Endothelial cell of umbilical vein (primary cell): Measurements from ENCODE around the gene ZNF672. TPM values are rescaled to one million over a fixed set of nuclear protein-coding genes. Genes with fewer than 3 reads are reported as not detected.

Source experiments
- BruUV-seq: library from RNA; stranded (reverse); fragments of 400-500 nt; replicated peaks from 2 replicates; lab custom pipeline; 2021; lab: Mats Ljungman, UMichigan
- CTCF ChIA-PET: fragments of 300-600, 350-600 bp; sonication (Branson Sonifier 250); formaldehyde crosslinking; loops from one replicate; lab custom pipeline; 2021; ENCODE audit warnings: antibody characterized with exemption, inconsistent platforms; lab: Charles Lee
- POLR2A ChIA-PET: fragments of 300-600, 350-600 bp; sonication (Branson Sonifier 250); formaldehyde crosslinking; loops from one replicate; lab custom pipeline; 2021; ENCODE audit warnings: antibody characterized with exemption, inconsistent platforms; lab: Charles Lee
- DNase-seq: peaks from one replicate; pipeline ENCODE4 v3.0.0-alpha.2; 2011; ENCODE audit warnings: low read depth, low spot score
- FAIRE-seq: peaks from 2 replicates; lab custom pipeline; 2011; peaks lifted over from hg19 to GRCh38; lab: Jason Lieb, UNC
- H2AFZ ChIP-seq: 2 replicates; pipeline ENCODE4 v1.6.0; 2012; ENCODE audit warnings: low read depth, low read length, control low read depth, inconsistent platforms
- H3K27ac ChIP-seq: 2 replicates; pipeline ENCODE4 v1.5.1; 2011; ENCODE audit warnings: low read depth, mild to moderate bottlenecking, control low read depth, low read length, moderate library complexity; ENCODE audit not compliant: insufficient read depth
- H3K27me3 ChIP-seq, 2 experiments: 2 replicates each; pipeline versions ENCODE4 v1.6.0 to v1.6.1; 2011; ENCODE audit warnings: low read length in 2 of 2, mixed read lengths in 1 of 2; ENCODE audit not compliant: control insufficient read depth in 2 of 2, insufficient read depth in 2 of 2
- H3K36me3 ChIP-seq, 2 experiments: 2 replicates in 1 of 2; 3 replicates in 1 of 2; pipeline ENCODE4 v1.5.1; 2011; ENCODE audit warnings: low read length in 2 of 2, mild to moderate bottlenecking in 1 of 2, moderate library complexity in 1 of 2; ENCODE audit not compliant: control insufficient read depth in 2 of 2, insufficient read depth in 2 of 2; ENCODE audit errors: extremely low read depth in 1 of 2
- H3K4me1 ChIP-seq: 3 replicates; pipeline ENCODE4 v1.5.1; 2011; ENCODE audit warnings: mild to moderate bottlenecking, low read length; ENCODE audit not compliant: control insufficient read depth, insufficient read depth; ENCODE audit errors: extremely low read depth
- H3K4me2 ChIP-seq: 2 replicates; pipeline ENCODE4 v1.6.1; 2011; ENCODE audit warnings: low read length, control low read depth, mixed read lengths; ENCODE audit not compliant: insufficient read depth
- H3K4me3 ChIP-seq, 3 experiments: fragments of 200-600 bp in 1 of 3; sonication (generic), shearing (Covaris generic) in 1 of 3; replicated peaks in 1 of 3; 2 replicates each; pipeline ENCODE4 v1.5.1; 2011 to 2016; ENCODE audit warnings: control low read depth in 3 of 3, low read length in 3 of 3, mild to moderate bottlenecking in 2 of 3, inconsistent platforms in 1 of 3, low read depth in 1 of 3, moderate library complexity in 1 of 3; ENCODE audit not compliant: insufficient read depth in 1 of 3
- H3K79me2 ChIP-seq: 2 replicates; pipeline ENCODE4 v1.6.0; 2012; ENCODE audit warnings: low read length, inconsistent platforms; ENCODE audit not compliant: control insufficient read depth, insufficient read depth
- H3K9ac ChIP-seq: replicated peaks from 2 replicates; pipeline ENCODE3; 2011; ENCODE audit warnings: low read length, control low read depth; ENCODE audit not compliant: insufficient read depth; ENCODE audit errors: extremely low read depth
- H3K9me1 ChIP-seq: replicated peaks from 3 replicates; pipeline ENCODE4 v1.6.0; 2011; ENCODE audit warnings: mild to moderate bottlenecking, low read length; ENCODE audit not compliant: control insufficient read depth, insufficient read depth; ENCODE audit errors: extremely low read depth
- H3K9me3 ChIP-seq: replicated peaks from 2 replicates; pipeline ENCODE4 v1.5.1; 2012; ENCODE audit warnings: low read length, inconsistent platforms; ENCODE audit not compliant: control insufficient read depth, insufficient read depth
- H4K20me1 ChIP-seq: replicated peaks from 2 replicates; pipeline ENCODE3; 2011; ENCODE audit warnings: mild to moderate bottlenecking, low read length; ENCODE audit not compliant: control insufficient read depth, insufficient read depth; ENCODE audit errors: extremely low read depth
- CTCF ChIP-seq, 2 donors: IDR thresholded peaks; 1 replicate in 1 of 2; 2 replicates in 1 of 2; pipeline ENCODE4 v1.5.1; 2011; ENCODE audit warnings: low read length in 2 of 2, mild to moderate bottlenecking in 2 of 2, moderate library complexity in 2 of 2, control low read depth in 1 of 2, inconsistent platforms in 1 of 2, low read depth in 1 of 2; ENCODE audit not compliant: insufficient read depth in 1 of 2; ENCODE audit errors: extremely low read depth in 1 of 2
- FOS ChIP-seq: IDR thresholded peaks from 2 replicates; pipeline ENCODE4 v1.6.1; 2011; ENCODE audit warnings: mild to moderate bottlenecking, low read length, moderate library complexity, borderline replicate concordance; ENCODE audit not compliant: insufficient read depth
- GATA2 ChIP-seq: IDR thresholded peaks from 2 replicates; pipeline ENCODE4 v1.7.0; 2011; ENCODE audit warnings: low read depth, mild to moderate bottlenecking, moderate library complexity, mixed read lengths, low read length; ENCODE audit not compliant: insufficient read length, insufficient read depth
- MYC ChIP-seq: IDR thresholded peaks from one replicate; pipeline ENCODE4 v1.6.1; 2011; ENCODE audit warnings: mild to moderate bottlenecking, low read depth, low read length
- POLR2AphosphoS5 ChIP-seq: IDR thresholded peaks from 2 replicates; pipeline ENCODE4 v1.6.1; 2012; ENCODE audit warnings: low read depth, mild to moderate bottlenecking, control low read depth, low read length, moderate library complexity; ENCODE audit not compliant: insufficient read depth
- dilution Hi-C: fragments of 300-500 bp; cut with MboI; formaldehyde crosslinking; loops from one replicate; pipeline ENCODE4 v1.15.0; 2019; ENCODE audit warnings: low sequenced_read_pairs; ENCODE audit not compliant: extremely low pct_ligation_motif_present
- intact Hi-C: fragments of 100-400 bp; cut with micrococcal nuclease; formaldehyde crosslinking; loops from one replicate; pipeline ENCODE4 v1.10.0; 2022
- polyA plus RNA-seq, 4 experiments: library from polyadenylated mRNA; depleted of rRNA in 3 of 4; stranded (reverse) in 3 of 4; unstranded in 1 of 4; fragments of >200 nt; gene quantifications; 2 replicates each; pipeline versions ENCODE4 v1.2.1 to v1.2.3, GENCODE V29; 2011 to 2012; ENCODE audit warnings: missing spikeins in 1 of 4
- total RNA-seq: library from RNA; stranded (reverse); gene quantifications from 2 replicates; pipeline ENCODE4 v1.2.3, GENCODE V29; 2021

The ZNF672 gene
- total and polyA plus RNA-seq, 2 donors (not counting 3 experiments of a cell fraction or from before 2014, with no cell fraction given) = 20.1 to 29.6 TPM

GRCh38 chr1:248815407-248816034 lies 22.5 kb upstream of the ZNF672 start:
- Histone ChIP-seq H3K27ac (no peak overlapping the region), H3K4me2 (no peak overlapping the region), H3K4me1 (no peaks in the 10 kb centered on the region), H2AFZ (no peak overlapping the region), H3K79me2 (peaks cover 13% of the 10 kb centered on the region), H3K36me3 (peaks cover 9 to 54% of the 10 kb centered on the region in 2 experiments), H4K20me1 (no peaks in the 10 kb centered on the region), H3K9me1 (no peaks in the 10 kb centered on the region), H3K27me3 (no peaks in the 10 kb centered on the region), H3K4me3 (no peak overlapping the region), H3K9me3 (no peaks in the 10 kb centered on the region), H3K9ac (no peak overlapping the region)
- intact Hi-C loops (no loop called here), dilution Hi-C loops (no loop called here)
- FAIRE-seq (no peak), DNase-seq (no peak)
- BruUV-seq = no TSS peak
- ChIA-PET POLR2A (no interaction called here), CTCF (no interaction called here)
- TF ChIP-seq CTCF (IDR thresholded peaks at IDR 0.05; ENCODE audit: extremely low read depth in 1 of 2, insufficient read depth in 1 of 2, low read depth in 1 of 2, low read length in 2 of 2) = no peak
- no peak for TF ChIP-seq POLR2AphosphoS5
- no peak for TF ChIP-seq GATA2
- TF ChIP-seq FOS = no peak
- no peak for TF ChIP-seq MYC
